Coronary artery (tissue), 2 donors: ENCODE results near the gene LGI1.
"Not testable (repeated sequence)": the region's sequence is repeated elsewhere in the genome, so short reads cannot be mapped to it uniquely, and the experiment has no call there.

ENCODE experiments used
- DNase-seq: peaks from one replicate; pipeline ENCODE4 v3.0.0-alpha.2; 2017; ENCODE audit warnings: low spot score
- H3K27ac ChIP-seq, 2 donors: fragments of 200-600 bp; sonication (generic); one replicate each; pipeline ENCODE4 v1.5.1; 2016 to 2019
- H3K4me3 ChIP-seq: fragments of 200-600 bp; sonication (generic); 2 replicates; pipeline ENCODE4 v1.5.1; 2016; ENCODE audit warnings: mild to moderate bottlenecking, moderate library complexity
- CTCF ChIP-seq: fragments of 200-600 bp; sonication (generic); IDR thresholded peaks from one replicate; pipeline ENCODE4 v1.5.1; 2019; ENCODE audit warnings: antibody characterized with exemption

LGI1 gene

GRCh38 chr10:93821051-93821772 is 63.5 kb downstream of the LGI1 start:
- no peak for TF ChIP-seq CTCF
- DNase-seq, result no peak
- Histone ChIP-seq H3K27ac (no peak overlapping the region), H3K4me3 (no peak overlapping the region)

- no peak for TF ChIP-seq CTCF
- Histone ChIP-seq H3K4me3 (no peak overlapping the region), H3K27ac (no peak overlapping the region)
- DNase-seq, result no peak
Measured at GRCh38 chr10:93826355-93826754, 68.6 kb downstream of the LGI1 start.

- H3K4me3 ChIP-seq, result no peak overlapping the region
- no peak overlapping the region for H3K27ac ChIP-seq
- TF ChIP-seq CTCF, result no peak
- DNase-seq, result no peak
Measured at GRCh38 chr10:93827056-93827804, 69.5 kb downstream of the LGI1 start.

GRCh38 chr10:93831065-93831464 is 73.3 kb downstream of the LGI1 start:
- not testable (repeated sequence) for H3K4me3 ChIP-seq, H3K27ac ChIP-seq, DNase-seq

- Histone ChIP-seq H3K27ac (no peak overlapping the region), H3K4me3 (no peak overlapping the region)
- no peak for TF ChIP-seq CTCF
- DNase-seq, result no peak
Measured at GRCh38 chr10:93835770-93836169, 78.0 kb downstream of the LGI1 start.

- no peak for DNase-seq
- no peak for TF ChIP-seq CTCF
- H3K27ac ChIP-seq, result no peak overlapping the region
- H3K4me3 ChIP-seq, result no peak overlapping the region
Measured at GRCh38 chr10:93837822-93838221, 80.1 kb downstream of the LGI1 start.

GRCh38 chr10:93838278-93838677 is 80.5 kb downstream of the LGI1 start:
- Histone ChIP-seq H3K27ac (no peak overlapping the region), H3K4me3 (no peak overlapping the region)
- no peak for DNase-seq
- TF ChIP-seq CTCF, result no peak
